NCI-H2196 (cell line): ENCODE data around the gene GMEB2.
"Not testable (repeated sequence)": the region's sequence is repeated elsewhere in the genome, so short reads cannot be mapped to it uniquely, and the experiment has no call there.

Experiments
- DNase-seq: peaks from one replicate; lab custom pipeline; 2025; ENCODE audit not compliant: unreplicated experiment; lab: John Stamatoyannopoulos, UW

The GMEB2 gene

GRCh38 chr20:63573647-63574131 is 53.2 kb downstream of the GMEB2 start:
- DNase-seq: no peak

- DNase-seq: peak; percentile 12
Observed at GRCh38 chr20:63572788-63573646, 53.9 kb downstream of the GMEB2 start.

GRCh38 chr20:63572071-63572787 is 54.7 kb downstream of the GMEB2 start:
- DNase-seq: no peak

GRCh38 chr20:63571087-63571478 is 55.8 kb downstream of the GMEB2 start:
- DNase-seq: not testable (repeated sequence)

- no peak for DNase-seq
Observed at GRCh38 chr20:63570281-63571086, 56.4 kb downstream of the GMEB2 start.

GRCh38 chr20:63568986-63569949 is 57.6 kb downstream of the GMEB2 start:
- no peak for DNase-seq

- DNase-seq: no peak
Observed at GRCh38 chr20:63568170-63568981, 58.5 kb downstream of the GMEB2 start.

GRCh38 chr20:63567386-63568169 is 59.3 kb downstream of the GMEB2 start:
- DNase-seq: no peak

- no peak for DNase-seq
Observed at GRCh38 chr20:63567136-63567385, 59.8 kb downstream of the GMEB2 start.

GRCh38 chr20:63566395-63567135 is 60.3 kb downstream of the GMEB2 start:
- DNase-seq: no peak

- no peak for DNase-seq
Observed at GRCh38 chr20:63565699-63566335, 61.1 kb downstream of the GMEB2 start.

GRCh38 chr20:63565021-63565698 is 61.7 kb downstream of the GMEB2 start:
- DNase-seq: no peak

- no peak for DNase-seq
Observed at GRCh38 chr20:63564036-63564810, 62.7 kb downstream of the GMEB2 start.

GRCh38 chr20:63563225-63563935 is 63.5 kb downstream of the GMEB2 start:
- no peak for DNase-seq

GRCh38 chr20:63562461-63563224 is 64.3 kb downstream of the GMEB2 start:
- no peak for DNase-seq
